DND-41 (cell line): ENCODE data around the gene DNAH10.

ENCODE experiments used
- ATAC-seq: fragments of 200-7000 bp; cut with Tn5 transposase; 3 replicates; pipeline ENCODE4 v1.9.1; 2021; ENCODE audit warnings: low read depth; ENCODE audit not compliant: insufficient read depth
- DNase-seq: peaks from one replicate; pipeline ENCODE4 v3.0.0-alpha.2; 2020
- H2AFZ ChIP-seq: 2 replicates; pipeline ENCODE4 v1.6.0; 2012; ENCODE audit warnings: low read depth, low read length
- H3K27ac ChIP-seq: 2 replicates; pipeline ENCODE4 v1.5.1; 2012; ENCODE audit warnings: low read length, inconsistent platforms
- H3K27me3 ChIP-seq: fragments of 200-600 bp; sonication (generic); 2 replicates; pipeline ENCODE4 v1.6.0; 2012; ENCODE audit warnings: low read length, mild to moderate bottlenecking, inconsistent platforms; ENCODE audit not compliant: insufficient read depth, poor library complexity
- H3K36me3 ChIP-seq: 2 replicates; pipeline ENCODE4 v1.5.1; 2012; ENCODE audit warnings: low read length, inconsistent platforms; ENCODE audit not compliant: insufficient read depth
- H3K4me1 ChIP-seq: 2 replicates; pipeline ENCODE4 v1.5.1; 2012; ENCODE audit warnings: mild to moderate bottlenecking, low read length; ENCODE audit not compliant: insufficient read depth
- H3K4me2 ChIP-seq: 2 replicates; pipeline ENCODE4 v1.6.0; 2012; ENCODE audit warnings: mild to moderate bottlenecking, moderate library complexity, low read length, inconsistent platforms; ENCODE audit not compliant: insufficient read depth
- H3K4me3 ChIP-seq, 2 experiments: fragments of 200-600 bp in 1 of 2; shearing (Covaris generic) in 1 of 2; 2 replicates each; pipeline ENCODE4 v1.5.1; 2012 to 2016; ENCODE audit warnings: inconsistent platforms in 2 of 2, low read length in 2 of 2, mild to moderate bottlenecking in 2 of 2, low read depth in 1 of 2, moderate library complexity in 1 of 2
- H3K79me2 ChIP-seq: 2 replicates; pipeline ENCODE4 v1.6.0; 2012; ENCODE audit warnings: low read length, inconsistent platforms; ENCODE audit not compliant: insufficient read depth
- H3K9ac ChIP-seq: 2 replicates; pipeline ENCODE4 v1.6.0; 2012; ENCODE audit warnings: low read depth, mild to moderate bottlenecking, inconsistent platforms, low read length, moderate library complexity
- H3K9me3 ChIP-seq: 2 replicates; pipeline ENCODE4 v1.5.1; 2012; ENCODE audit warnings: low read length, moderate library complexity, mild to moderate bottlenecking, inconsistent platforms; ENCODE audit not compliant: insufficient read depth, severe bottlenecking
- H4K20me1 ChIP-seq: 2 replicates; pipeline ENCODE4 v1.6.0; 2012; ENCODE audit warnings: low read length; ENCODE audit not compliant: insufficient read depth
- CTCF ChIP-seq: IDR thresholded peaks from 2 replicates; pipeline ENCODE4 v1.5.1; 2012; ENCODE audit warnings: borderline replicate concordance, low read length, moderate library complexity, mild to moderate bottlenecking; ENCODE audit not compliant: poor library complexity, severe bottlenecking; ENCODE audit errors: extremely low read depth
- EZH2 ChIP-seq: IDR thresholded peaks from 3 replicates; pipeline ENCODE4 v1.6.1; 2012; ENCODE audit warnings: borderline replicate concordance, low read depth, mild to moderate bottlenecking, moderate library complexity, low read length, inconsistent platforms; ENCODE audit not compliant: severe bottlenecking

Gene DNAH10

GRCh38 chr12:123741937-123742572 lies 20.0 kb upstream of the DNAH10 start:
- no peaks in the 10 kb centered on the region; the same call in 1 of the 2 replicates for H4K20me1 ChIP-seq
- no peak for DNase-seq
- H3K27ac ChIP-seq: no peak overlapping the region
- H3K9ac ChIP-seq: no peak overlapping the region
- no peaks in the 10 kb centered on the region for H3K9me3 ChIP-seq
- peaks cover 85% of the 10 kb centered on the region for H3K36me3 ChIP-seq
- no peaks in the 10 kb centered on the region for H3K4me1 ChIP-seq
- H2AFZ ChIP-seq: no peak overlapping the region
- H3K4me3 ChIP-seq: no peak overlapping the region
- TF ChIP-seq EZH2: no peak
- no peak for TF ChIP-seq CTCF
- H3K27me3 ChIP-seq: no peaks in the 10 kb centered on the region
- no peaks in the 10 kb centered on the region for H3K79me2 ChIP-seq
- no peak for ATAC-seq
- H3K4me2 ChIP-seq: no peak overlapping the region

GRCh38 chr12:123743002-123743401 lies 19.1 kb upstream of the DNAH10 start:
- H3K9me3 ChIP-seq: no peaks in the 10 kb centered on the region
- peaks cover 83% of the 10 kb centered on the region for H3K36me3 ChIP-seq
- H3K27me3 ChIP-seq: no peaks in the 10 kb centered on the region
- H3K9ac ChIP-seq: no peak overlapping the region
- no peak overlapping the region for H3K4me2 ChIP-seq
- TF ChIP-seq CTCF: no peak
- TF ChIP-seq EZH2: no peak
- H3K4me1 ChIP-seq: no peaks in the 10 kb centered on the region
- H3K79me2 ChIP-seq: no peaks in the 10 kb centered on the region
- H2AFZ ChIP-seq: no peak overlapping the region
- DNase-seq (no peak), ATAC-seq (no peak)
- H3K4me3 ChIP-seq: no peak overlapping the region
- H4K20me1 ChIP-seq: no peaks in the 10 kb centered on the region; the same call in 1 of the 2 replicates
- H3K27ac ChIP-seq: no peak overlapping the region

GRCh38 chr12:123744836-123745235 lies 17.3 kb upstream of the DNAH10 start:
- H3K36me3 ChIP-seq: peaks cover 85% of the 10 kb centered on the region
- ATAC-seq (no peak), DNase-seq (no peak)
- no peaks in the 10 kb centered on the region for H3K4me1 ChIP-seq
- H4K20me1 ChIP-seq: no peaks in the 10 kb centered on the region; the same call in 1 of the 2 replicates
- H3K27me3 ChIP-seq: no peaks in the 10 kb centered on the region
- H3K79me2 ChIP-seq: no peaks in the 10 kb centered on the region
- H3K4me2 ChIP-seq: no peak overlapping the region
- H3K9me3 ChIP-seq: no peaks in the 10 kb centered on the region
- no peak overlapping the region for H3K27ac ChIP-seq
- no peak overlapping the region for H3K9ac ChIP-seq
- no peak overlapping the region for H3K4me3 ChIP-seq
- TF ChIP-seq EZH2 (no peak), CTCF (peak; percentile 40)
- no peak overlapping the region for H2AFZ ChIP-seq

- Histone ChIP-seq H3K79me2 (no peaks in the 10 kb centered on the region), H3K4me1 (no peaks in the 10 kb centered on the region), H3K36me3 (peaks cover 81% of the 10 kb centered on the region), H3K27me3 (no peaks in the 10 kb centered on the region), H2AFZ (no peak overlapping the region), H4K20me1 (no peaks in the 10 kb centered on the region), H3K4me3 (no peak overlapping the region), H3K9ac (no peak overlapping the region), H3K9me3 (no peaks in the 10 kb centered on the region), H3K27ac (no peak overlapping the region), H3K4me2 (no peak overlapping the region)
- TF ChIP-seq EZH2 (no peak), CTCF (no peak)
- DNase-seq (no peak), ATAC-seq (no peak)
Observed at GRCh38 chr12:123747309-123747708, 14.8 kb upstream of the DNAH10 start.
